Measurements from ENCODE around the gene TGFBR1.

The TGFBR1 gene

GRCh38 chr9:99142275-99142674 lies 37.4 kb downstream of the TGFBR1 start:
- no peak for TF ChIP-seq CTCF (conservative IDR thresholded peaks at IDR 0.05)
- no peak for TF ChIP-seq ZFX (IDR thresholded peaks at IDR 0.05)
- peak overlapping the region; percentile 66 for H3K27ac ChIP-seq

- TF ChIP-seq CTCF (conservative IDR thresholded peaks at IDR 0.05) (no peak), ZFX (IDR thresholded peaks at IDR 0.05) (no peak)
- no peak overlapping the region for H3K27ac ChIP-seq
Measured at GRCh38 chr9:99143655-99144054, 38.7 kb downstream of the TGFBR1 start.

GRCh38 chr9:99144966-99145365 lies 40.1 kb downstream of the TGFBR1 start:
- no peak overlapping the region for H3K27ac ChIP-seq
- TF ChIP-seq ZFX (IDR thresholded peaks at IDR 0.05) (no peak), CTCF (conservative IDR thresholded peaks at IDR 0.05) (no peak)

- no peak overlapping the region for H3K27ac ChIP-seq
- TF ChIP-seq CTCF (conservative IDR thresholded peaks at IDR 0.05) (no peak), ZFX (IDR thresholded peaks at IDR 0.05) (no peak)
Measured at GRCh38 chr9:99146574-99146973, 41.7 kb downstream of the TGFBR1 start.

GRCh38 chr9:99147177-99147576 lies 42.3 kb downstream of the TGFBR1 start:
- TF ChIP-seq CTCF (conservative IDR thresholded peaks at IDR 0.05) (no peak), ZFX (IDR thresholded peaks at IDR 0.05) (no peak)
- H3K27ac ChIP-seq: no peak overlapping the region

- no peak overlapping the region for H3K27ac ChIP-seq
- TF ChIP-seq ZFX (IDR thresholded peaks at IDR 0.05) (no peak), CTCF (conservative IDR thresholded peaks at IDR 0.05) (no peak)
Measured at GRCh38 chr9:99150451-99151171, 45.7 kb downstream of the TGFBR1 start.

GRCh38 chr9:99154356-99154755 lies 49.4 kb downstream of the TGFBR1 start:
- no peak for TF ChIP-seq CTCF (conservative IDR thresholded peaks at IDR 0.05)
- TF ChIP-seq ZFX (IDR thresholded peaks at IDR 0.05): no peak
- H3K27ac ChIP-seq: no peak overlapping the region
